GM21447 (cell line): ENCODE results near the gene LAPTM5.
A peak's percentile ranks its signal among the peaks of the same experiment; 100 is the strongest.

Source experiments
- ATAC-seq: cut with Tn5 transposase; IDR thresholded peaks from one replicate; pipeline ENCODE4 v1.9.1; 2021; ENCODE audit not compliant: unreplicated experiment

LAPTM5 gene

GRCh38 chr1:30720271-30721223 is 37.0 kb downstream of the LAPTM5 start:
- no peak for ATAC-seq

GRCh38 chr1:30719406-30720270 is 37.9 kb downstream of the LAPTM5 start:
- ATAC-seq: no peak

GRCh38 chr1:30718636-30719405 is 38.8 kb downstream of the LAPTM5 start:
- peak; percentile 51 for ATAC-seq

GRCh38 chr1:30718091-30718635 is 39.4 kb downstream of the LAPTM5 start:
- peak; percentile 77 for ATAC-seq

GRCh38 chr1:30716646-30717045 is 40.9 kb downstream of the LAPTM5 start:
- no peak for ATAC-seq

- ATAC-seq: no peak
These were observed 41.7 kb downstream of the LAPTM5 start for GRCh38 chr1:30715886-30716285.

GRCh38 chr1:30715216-30715615 is 42.4 kb downstream of the LAPTM5 start:
- no peak for ATAC-seq

- ATAC-seq: no peak
These were observed 43.0 kb downstream of the LAPTM5 start for GRCh38 chr1:30714536-30715090.

GRCh38 chr1:30714025-30714424 is 43.5 kb downstream of the LAPTM5 start:
- ATAC-seq: no peak

- no peak for ATAC-seq
These were observed 44.3 kb downstream of the LAPTM5 start for GRCh38 chr1:30713311-30713710.

- no peak for ATAC-seq
These were observed 45.0 kb downstream of the LAPTM5 start for GRCh38 chr1:30712583-30712982.

GRCh38 chr1:30710407-30710806 is 47.2 kb downstream of the LAPTM5 start:
- no peak for ATAC-seq

- ATAC-seq: no peak
These were observed 49.2 kb downstream of the LAPTM5 start for GRCh38 chr1:30708361-30708728.

GRCh38 chr1:30707412-30708360 is 49.9 kb downstream of the LAPTM5 start:
- ATAC-seq: no peak

- ATAC-seq: no peak
These were observed 51.0 kb downstream of the LAPTM5 start for GRCh38 chr1:30706528-30706927.

- no peak for ATAC-seq
These were observed 51.9 kb downstream of the LAPTM5 start for GRCh38 chr1:30705698-30706097.

GRCh38 chr1:30704765-30705509 is 52.6 kb downstream of the LAPTM5 start:
- no peak for ATAC-seq

- no peak for ATAC-seq
These were observed 53.3 kb downstream of the LAPTM5 start for GRCh38 chr1:30704271-30704670.

- ATAC-seq: no peak
These were observed 54.8 kb downstream of the LAPTM5 start for GRCh38 chr1:30702823-30703222.
